Testis (tissue), 3 donors: ENCODE data around the gene BRD4. TPM values are rescaled to one million over a fixed set of nuclear protein-coding genes. Genes with fewer than 3 reads are reported as not detected.
"Not testable (repeated sequence)": the region's sequence is repeated elsewhere in the genome, so short reads cannot be mapped to it uniquely, and the experiment has no call there.

ENCODE experiments used
- DNase-seq: peaks from one replicate; pipeline ENCODE4 v3.0.0-alpha.2; 2019
- H3K27ac ChIP-seq, 2 donors: fragments of 200-600 bp; sonication (generic); one replicate each; pipeline ENCODE4 v1.5.1; 2019
- H3K27me3 ChIP-seq: fragments of 200-600 bp; sonication (generic); one replicate; pipeline ENCODE4 v1.5.1; 2019
- H3K36me3 ChIP-seq: fragments of 200-600 bp; sonication (generic); one replicate; pipeline ENCODE4 v1.5.1; 2017; ENCODE audit warnings: low read depth; ENCODE audit errors: missing control alignments
- H3K4me1 ChIP-seq: fragments of 200-600 bp; sonication (generic); one replicate; pipeline ENCODE4 v1.5.1; 2019
- H3K4me3 ChIP-seq, 2 donors: fragments of 200-600 bp; sonication (generic); one replicate each; pipeline ENCODE4 v1.5.1; 2017 to 2019
- H3K9me3 ChIP-seq: fragments of 200-600 bp; sonication (generic); one replicate; pipeline ENCODE4 v1.5.1; 2017
- CTCF ChIP-seq, 3 experiments: fragments of 450-650 bp in 2 of 3; fragments of 200-600 bp in 1 of 3; sonication (generic) in 1 of 3; IDR thresholded peaks; one replicate each; pipeline ENCODE4 v1.5.1; 2016 to 2019; ENCODE audit warnings: antibody characterized with exemption in 3 of 3, mild to moderate bottlenecking in 2 of 3, moderate library complexity in 1 of 3
- POLR2A ChIP-seq: fragments of 450-650 bp; IDR thresholded peaks from one replicate; pipeline ENCODE4 v1.6.1; 2017; ENCODE audit warnings: antibody characterized with exemption, mild to moderate bottlenecking, moderate library complexity
- WGBS, 2 donors: methylation state at CpG; one replicate each; pipeline ENCODE4 v1.1.5; 2018; 5-methylcytosine and 5-hydroxymethylcytosine counted together
- intact Hi-C: fragments of 100-400 bp; cut with DNase I; formaldehyde crosslinking; loops from one replicate; pipeline ENCODE4 v1.15.1; 2023; ENCODE audit warnings: low total_unique reads
- polyA plus RNA-seq: library from polyadenylated mRNA; stranded (reverse); fragments of 350-450 nt; fragmentation: Illumina TruSeq; extraction: RNeasy Lipid Tissue Mini Kit (QIAGEN cat#74804); gene quantifications from one replicate; pipeline ENCODE4 v1.2.3, GENCODE V29; 2014; ENCODE audit warnings: low read depth, low replicate concordance; ENCODE audit not compliant: insufficient read depth
- total RNA-seq, 2 donors: library from RNA; depleted of rRNA; stranded (reverse); fragments of >200 nt; gene quantifications; one replicate each; pipeline ENCODE4 v1.2.3, GENCODE V29; 2016

The BRD4 gene
- total and polyA plus RNA-seq, 3 donors from 2014 or later: 59.2 to 109 (median 106) TPM

- H3K4me3 ChIP-seq: no peak overlapping the region
- intact Hi-C loops: no loop called here
- no peaks in the 10 kb centered on the region for H3K27me3 ChIP-seq
- no peak for DNase-seq
- H3K36me3 ChIP-seq: no peaks in the 10 kb centered on the region
- no peak overlapping the region for H3K27ac ChIP-seq
- H3K9me3 ChIP-seq: no peaks in the 10 kb centered on the region
- TF ChIP-seq POLR2A: no peak
- TF ChIP-seq CTCF (IDR thresholded peaks at IDR 0.05): no peak
- 80 to 88% methylated on average over 27 of the region's 27 CpGs for WGBS, 2 donors
- no peaks in the 10 kb centered on the region for H3K4me1 ChIP-seq
Observed at GRCh38 chr19:15354566-15355296, 22.4 kb upstream of the BRD4 start.

- Histone ChIP-seq H3K4me3 (no peak overlapping the region), H3K36me3 (no peaks in the 10 kb centered on the region), H3K9me3 (no peaks in the 10 kb centered on the region), H3K27ac (no peak overlapping the region), H3K27me3 (no peaks in the 10 kb centered on the region), H3K4me1 (no peaks in the 10 kb centered on the region)
- DNase-seq: no peak
- intact Hi-C loops: no loop called here
- no peak for TF ChIP-seq CTCF (IDR thresholded peaks at IDR 0.05)
- no peak for TF ChIP-seq POLR2A
- WGBS, 2 donors: 89 to 90% methylated on average over 4 of the region's 4 CpGs
Observed at GRCh38 chr19:15353908-15354307, 21.6 kb upstream of the BRD4 start.

GRCh38 chr19:15352535-15352934, 20.2 kb upstream of the BRD4 start:
- H3K27me3 ChIP-seq, H3K4me1 ChIP-seq, H3K9me3 ChIP-seq, DNase-seq, intact Hi-C loops, H3K36me3 ChIP-seq, H3K4me3 ChIP-seq, H3K27ac ChIP-seq: not testable (repeated sequence)
- 86 to 94% methylated on average over 8 of the region's 8 CpGs for WGBS, 2 donors

GRCh38 chr19:15341328-15341727, 9.0 kb upstream of the BRD4 start:
- 97 to 98% methylated on average over 11 of the region's 11 CpGs for WGBS, 2 donors
- H3K9me3 ChIP-seq, DNase-seq, H3K36me3 ChIP-seq, H3K27me3 ChIP-seq, H3K27ac ChIP-seq, H3K4me3 ChIP-seq, intact Hi-C loops, H3K4me1 ChIP-seq: not testable (repeated sequence)

GRCh38 chr19:15340086-15340485, 7.7 kb upstream of the BRD4 start:
- DNase-seq: no peak

More at GRCh38 chr19:15340086-15340485, 7.7 kb upstream of the BRD4 start:
- 94% methylated on average over 4 of the region's 4 CpGs for WGBS, 2 donors
- Histone ChIP-seq H3K27ac (no peak overlapping the region), H3K27me3 (no peaks in the 10 kb centered on the region), H3K36me3 (no peaks in the 10 kb centered on the region), H3K9me3 (no peaks in the 10 kb centered on the region), H3K4me1 (no peaks in the 10 kb centered on the region), H3K4me3 (no peak overlapping the region)
- TF ChIP-seq POLR2A (no peak), CTCF (IDR thresholded peaks at IDR 0.05) (no peak)
- intact Hi-C loops: no loop called here
